T47D (cell line): ENCODE data around the gene KDM1A.
"Not testable (repeated sequence)": the region's sequence is repeated elsewhere in the genome, so short reads cannot be mapped to it uniquely, and the experiment has no call there.

Experiments
- DNase-seq, 2 experiments: peaks; one replicate each; pipeline versions ENCODE4 v3.0.0 to v3.0.0-alpha.2; 2011 to 2012; ENCODE audit warnings: low read depth in 1 of 2, low spot score in 1 of 2
- JUND ChIP-seq: IDR thresholded peaks from 2 replicates; pipeline ENCODE4 v1.6.1; 2012; ENCODE audit warnings: low read depth
- in situ Hi-C: cut with HindIII; loops from 2 replicates; pipeline ENCODE4 v1.10.0; 2016; ENCODE audit warnings: low sequenced_read_pairs, low pct_unique_long_range_greater_than_20kb

The KDM1A gene

GRCh38 chr1:23019094-23019862 is at the start of gene KDM1A:
KDM1A (plus strand) TSS chr1:23019468; CDS start chr1:23019597, 129 bp downstream.
- in situ Hi-C loops, result no loop called here
- peak; percentile 82 to 98 for DNase-seq
- TF ChIP-seq JUND, result no peak

- DNase-seq, result no peak
- no peak for TF ChIP-seq JUND
- in situ Hi-C loops, result no loop called here
These were observed 49.2 kb upstream of the KDM1A start for GRCh38 chr1:22970096-22970495.

- in situ Hi-C loops, result no loop called here
- no peak for TF ChIP-seq JUND
- DNase-seq, result no peak
These were observed 48.1 kb upstream of the KDM1A start for GRCh38 chr1:22971161-22971560.

DNA sequence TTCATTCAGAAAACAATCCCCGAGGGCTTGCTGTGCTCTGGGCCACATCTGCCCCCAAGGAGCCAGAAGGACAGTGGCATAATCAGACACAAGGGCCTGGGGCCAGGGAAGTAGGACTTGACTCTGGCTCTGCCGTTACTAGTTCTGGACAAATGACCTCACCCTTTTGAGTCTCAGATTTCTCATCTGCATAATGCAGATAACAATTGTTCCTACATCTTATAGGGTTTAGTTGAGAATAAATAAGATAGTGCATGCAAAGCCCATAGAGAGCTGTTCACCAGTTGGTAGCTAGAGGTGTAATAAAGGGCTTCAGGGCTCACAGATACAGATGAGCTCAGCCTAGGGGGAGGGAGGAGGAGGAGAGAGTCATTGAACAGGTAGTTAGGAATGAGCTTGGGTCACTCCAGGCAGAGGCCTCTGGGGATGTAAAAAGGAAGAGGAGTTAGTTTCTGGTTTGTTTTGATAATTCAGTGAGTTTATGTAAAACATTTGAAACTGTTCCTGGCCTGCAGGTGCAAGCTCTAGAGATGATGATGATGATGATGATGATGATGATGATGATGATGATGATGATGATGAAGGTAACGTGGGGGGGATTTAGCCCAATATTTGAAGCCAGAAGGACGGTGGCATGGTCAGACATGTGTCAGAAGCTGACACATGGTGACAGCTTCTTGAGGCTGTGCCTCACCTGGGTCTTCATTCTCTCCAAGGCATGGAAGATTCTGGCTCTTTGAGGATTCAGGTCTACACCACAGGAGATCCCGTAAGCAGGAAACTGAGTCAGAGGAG is 47.5 kb upstream of the KDM1A start:
- no peak for DNase-seq
- no peak for TF ChIP-seq JUND
- in situ Hi-C loops, result no loop called here

DNA sequence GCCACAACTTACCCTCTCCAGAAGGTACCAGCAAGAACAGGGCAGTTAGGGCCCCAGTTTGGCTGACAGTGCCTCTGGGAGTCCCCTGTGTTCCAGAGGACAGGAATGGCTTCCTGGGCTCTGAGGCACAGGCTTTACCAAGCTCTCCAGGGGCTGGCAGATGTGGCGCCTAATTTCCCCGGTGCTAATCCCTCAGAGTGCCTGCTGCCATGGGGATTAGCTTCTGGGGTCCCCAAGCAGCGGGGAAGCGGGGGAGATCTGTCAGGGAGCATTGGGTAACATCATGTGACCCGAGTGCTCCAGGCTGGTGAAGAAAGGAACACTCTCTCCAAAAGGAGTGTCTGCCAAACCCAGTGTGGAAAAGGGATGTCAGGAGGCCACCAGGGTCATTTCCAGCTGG is 46.5 kb upstream of the KDM1A start, which contains the start of gene LACTBL1:
LACTBL1 (minus strand) TSS at position 107 of the 400 bp plus-strand sequence. CDS start 550 bp downstream, outside the sequence.
- in situ Hi-C loops, result no loop called here
- no peak for DNase-seq
- TF ChIP-seq JUND, result no peak

- in situ Hi-C loops, result no loop called here
- no peak for DNase-seq
- TF ChIP-seq JUND, result no peak
These were observed 43.6 kb upstream of the KDM1A start for GRCh38 chr1:22975694-22976093.

DNA sequence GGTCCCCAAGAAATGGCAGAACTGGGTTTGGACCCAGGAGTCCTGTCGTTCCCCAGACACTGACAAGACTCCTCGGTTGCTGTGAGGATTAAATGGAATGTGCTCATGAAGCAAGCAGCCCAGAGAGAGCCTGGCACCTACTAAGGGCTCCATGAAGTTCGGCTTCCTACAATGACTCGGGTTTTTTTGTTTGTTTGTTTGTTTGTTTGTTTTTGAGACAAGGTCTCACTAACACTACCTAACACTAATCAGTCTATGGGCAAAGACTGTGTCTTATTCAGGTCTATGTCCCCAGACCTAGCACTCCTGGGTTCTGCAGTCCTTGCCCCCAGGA is 43.2 kb upstream of the KDM1A start:
- TF ChIP-seq JUND, result no peak
- no peak for DNase-seq
- in situ Hi-C loops, result no loop called here

- peak; percentile 29 to 82 for DNase-seq
- in situ Hi-C loops, result no loop called here
- TF ChIP-seq JUND, result no peak
These were observed 42.6 kb upstream of the KDM1A start for GRCh38 chr1:22976461-22977243.

DNA sequence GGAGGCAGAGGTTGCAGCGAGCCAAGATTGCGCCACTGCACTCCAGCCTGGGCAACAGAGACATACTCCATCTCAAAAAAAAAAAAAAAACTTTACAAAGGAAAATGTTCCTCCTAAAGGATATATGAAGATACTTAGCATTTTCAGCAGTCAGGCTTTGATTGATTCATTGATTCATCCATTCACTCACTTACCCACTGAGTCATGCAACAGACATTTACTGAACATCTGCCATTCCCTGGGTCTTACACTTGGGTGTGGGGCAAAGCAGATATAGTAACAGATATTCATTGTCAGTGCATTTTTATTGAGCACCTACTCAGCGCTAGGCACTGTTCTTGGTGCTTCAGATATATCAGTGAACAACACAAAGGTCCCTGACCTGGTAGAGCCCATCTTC is 41.0 kb upstream of the KDM1A start:
- no peak for TF ChIP-seq JUND
- in situ Hi-C loops, result no loop called here
- no peak for DNase-seq

GRCh38 chr1:22980471-22980790 is 38.8 kb upstream of the KDM1A start:
- DNase-seq, in situ Hi-C loops: not testable (repeated sequence)

GRCh38 chr1:22983944-22984343 is 35.3 kb upstream of the KDM1A start:
- DNase-seq, result no peak
- no peak for TF ChIP-seq JUND
- in situ Hi-C loops, result no loop called here

DNA sequence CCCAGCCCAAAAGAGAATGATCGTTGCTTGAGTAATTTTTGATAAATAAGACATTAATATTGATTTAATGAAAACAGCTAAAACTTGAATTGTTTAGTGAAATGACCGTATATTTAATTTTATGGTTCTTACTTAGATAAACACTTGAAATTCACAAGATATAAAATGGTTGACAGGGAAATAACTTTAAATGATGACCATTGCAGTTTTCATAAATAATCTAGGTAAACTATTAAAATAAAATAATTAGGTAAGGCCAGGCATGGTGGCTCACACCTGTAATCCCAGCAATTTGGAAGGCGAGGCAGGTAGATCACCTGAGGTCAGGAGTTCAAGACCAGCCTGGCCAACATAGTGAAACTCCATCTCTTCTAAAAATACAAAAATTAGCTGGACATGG is 26.9 kb upstream of the KDM1A start:
- DNase-seq, in situ Hi-C loops: not testable (repeated sequence)

GRCh38 chr1:22993220-22993795 is 26.0 kb upstream of the KDM1A start:
- DNase-seq, in situ Hi-C loops: not testable (repeated sequence)
